Loucy (cell line): ENCODE results near the gene ABTB2.

Experiments
- CTCF ChIP-seq: fragments of 200-600 bp; sonication (generic); conservative IDR thresholded peaks from 2 replicates; pipeline ENCODE4 v1.5.1; 2014; ENCODE audit warnings: mild to moderate bottlenecking, antibody characterized with exemption, low read length
- EZH2phosphoT487 ChIP-seq: fragments of 200-600 bp; IDR thresholded peaks from 2 replicates; pipeline ENCODE4 v1.6.1; 2018; ENCODE audit warnings: antibody characterized with exemption, mild to moderate bottlenecking, moderate library complexity, borderline replicate concordance

DNA sequence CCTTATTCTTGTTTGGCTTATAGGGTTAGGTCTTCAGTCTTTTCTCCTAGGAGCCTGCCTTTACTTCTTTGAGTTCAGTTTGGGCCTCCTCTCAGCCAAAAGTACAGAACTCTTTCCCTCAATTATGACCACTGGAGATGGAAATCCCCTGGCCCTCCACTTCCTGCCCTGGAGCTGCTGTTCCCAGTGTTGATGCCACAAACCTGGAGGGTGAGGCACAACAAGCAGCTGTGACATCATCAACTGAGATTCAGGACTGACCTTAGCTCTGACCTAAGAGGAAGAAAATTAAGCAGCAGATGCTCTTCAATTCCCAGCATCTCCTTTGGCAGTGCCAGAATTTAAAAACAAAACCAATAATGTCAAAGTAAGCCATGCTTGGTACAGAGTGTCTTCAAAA is 3.0 kb downstream of the ABTB2 start:
- TF ChIP-seq CTCF (no peak), EZH2phosphoT487 (no peak)
